Spleen (tissue), 11 donors: ENCODE data around the gene EPN1. TPM values are rescaled to one million over a fixed set of nuclear protein-coding genes. Genes with fewer than 3 reads are reported as not detected.

Experiments
- DNase-seq: peaks from one replicate; pipeline ENCODE4 v3.0.0-alpha.2; 2020
- H3K27ac ChIP-seq, 8 donors: fragments of 200-600 bp; sonication (generic) in 7 of 8; 1 replicate in 4 of 8; 2 replicates in 4 of 8; pipeline versions ENCODE4 v1.5.0 to v1.8.0; 2016 to 2021; ENCODE audit warnings: inconsistent platforms in 4 of 8, mild to moderate bottlenecking in 4 of 8, moderate library complexity in 1 of 8
- H3K27me3 ChIP-seq, 7 donors: fragments of 200-600 bp; sonication (generic) in 6 of 7; replicated peaks in 1 of 7; 1 replicate in 4 of 7; 2 replicates in 3 of 7; pipeline versions ENCODE4 v1.5.0 to v1.8.0; 2016 to 2021; ENCODE audit warnings: inconsistent platforms in 3 of 7, mild to moderate bottlenecking in 1 of 7
- H3K36me3 ChIP-seq, 6 donors: fragments of 200-600 bp; sonication (generic) in 5 of 6; 1 replicate in 4 of 6; 2 replicates in 2 of 6; pipeline versions ENCODE4 v1.5.0 to v1.8.0; 2016 to 2021; ENCODE audit warnings: inconsistent platforms in 2 of 6
- H3K4me1 ChIP-seq, 6 donors: fragments of 200-600 bp; sonication (generic) in 5 of 6; 1 replicate in 3 of 6; 2 replicates in 3 of 6; pipeline versions ENCODE4 v1.5.0 to v1.8.0; 2016 to 2021; ENCODE audit warnings: inconsistent platforms in 3 of 6
- H3K4me3 ChIP-seq, 8 donors: fragments of 200-600 bp; sonication (generic) in 7 of 8; 1 replicate in 4 of 8; 2 replicates in 4 of 8; pipeline versions ENCODE4 v1.5.0 to v1.8.0; 2016 to 2021; ENCODE audit warnings: inconsistent platforms in 4 of 8, mild to moderate bottlenecking in 4 of 8, moderate library complexity in 2 of 8
- H3K9me3 ChIP-seq, 8 donors: fragments of 200-600 bp; sonication (generic) in 7 of 8; 1 replicate in 4 of 8; 2 replicates in 4 of 8; pipeline versions ENCODE4 v1.5.0 to v1.8.0; 2016 to 2021; ENCODE audit warnings: inconsistent platforms in 4 of 8
- POLR2A ChIP-seq, 3 donors: fragments of 450-650 bp; IDR thresholded peaks; one replicate each; pipeline ENCODE4 v1.5.1; 2017; ENCODE audit warnings: antibody characterized with exemption in 3 of 3, mild to moderate bottlenecking in 1 of 3
- POLR2AphosphoS5 ChIP-seq, 3 donors: sonication (generic); formaldehyde crosslinking; IDR thresholded peaks; one replicate each; pipeline ENCODE4 v1.5.1; 2017; ENCODE audit warnings: antibody characterized with exemption in 3 of 3
- WGBS, 5 donors: extraction: QIAGEN DNeasy Blood & Tissue Kit in 3 of 5; methylation state at CpG; one replicate each; pipeline versions ENCODE4 v1.1.5 to v1.1.7; 2013 to 2018; 5-methylcytosine and 5-hydroxymethylcytosine counted together
- intact Hi-C: fragments of 100-400 bp; cut with DNase I; formaldehyde crosslinking; loops from one replicate; pipeline ENCODE4 v1.15.0; 2023; ENCODE audit warnings: low total_unique reads
- polyA plus RNA-seq, 3 donors: library from polyadenylated mRNA; stranded (reverse); fragments of 200-250 nt; gene quantifications; one replicate each; pipeline ENCODE4 v1.2.1, GENCODE V29; 2013
- total RNA-seq, 7 donors: library from RNA; depleted of rRNA in 3 of 7; stranded (reverse); fragments of >200 nt in 3 of 7; fragmentation: NEBNext Ultra II Directional in 4 of 7; extraction: Animal tissue kit (Norgen Biotek cat#: 25700) in 4 of 7; gene quantifications; one replicate each; pipeline versions ENCODE4 v1.1.0 to v1.2.1, GENCODE V29; 2016 to 2021
- TF ChIP-seq, protein P1 (sequence below), 11 experiments: fragments of 200-600 bp in 7 of 11; fragments of 450-650 bp in 4 of 11; sonication (generic) in 4 of 11; IDR thresholded peaks in 8 of 11; conservative IDR thresholded peaks in 3 of 11; 1 replicate in 7 of 11; 2 replicates in 4 of 11; pipeline versions ENCODE4 v1.4.0 to v1.8.0; 2016 to 2021; ENCODE audit warnings: antibody characterized with exemption in 11 of 11, inconsistent platforms in 4 of 11, mild to moderate bottlenecking in 1 of 11
- donor health status: healthy with polysubstance abuse.
- donor health status: DM: no; HTN: no; CAD: no; lungs with moderate emphysema.
- donor health status: DM: no; HTN: no; CAD: no.
- donor health status: Bipolar disorder and iron deficiency.
- donor health status: healthy.
- donor health status: DM: no; HTN: no; CAD: no.
- donor health status: DM: yes; HTN: yes; CAD: no.

EPN1 gene
- total and polyA plus RNA-seq, 10 donors, result 36.8 to 166 (median 113) TPM

DNA sequence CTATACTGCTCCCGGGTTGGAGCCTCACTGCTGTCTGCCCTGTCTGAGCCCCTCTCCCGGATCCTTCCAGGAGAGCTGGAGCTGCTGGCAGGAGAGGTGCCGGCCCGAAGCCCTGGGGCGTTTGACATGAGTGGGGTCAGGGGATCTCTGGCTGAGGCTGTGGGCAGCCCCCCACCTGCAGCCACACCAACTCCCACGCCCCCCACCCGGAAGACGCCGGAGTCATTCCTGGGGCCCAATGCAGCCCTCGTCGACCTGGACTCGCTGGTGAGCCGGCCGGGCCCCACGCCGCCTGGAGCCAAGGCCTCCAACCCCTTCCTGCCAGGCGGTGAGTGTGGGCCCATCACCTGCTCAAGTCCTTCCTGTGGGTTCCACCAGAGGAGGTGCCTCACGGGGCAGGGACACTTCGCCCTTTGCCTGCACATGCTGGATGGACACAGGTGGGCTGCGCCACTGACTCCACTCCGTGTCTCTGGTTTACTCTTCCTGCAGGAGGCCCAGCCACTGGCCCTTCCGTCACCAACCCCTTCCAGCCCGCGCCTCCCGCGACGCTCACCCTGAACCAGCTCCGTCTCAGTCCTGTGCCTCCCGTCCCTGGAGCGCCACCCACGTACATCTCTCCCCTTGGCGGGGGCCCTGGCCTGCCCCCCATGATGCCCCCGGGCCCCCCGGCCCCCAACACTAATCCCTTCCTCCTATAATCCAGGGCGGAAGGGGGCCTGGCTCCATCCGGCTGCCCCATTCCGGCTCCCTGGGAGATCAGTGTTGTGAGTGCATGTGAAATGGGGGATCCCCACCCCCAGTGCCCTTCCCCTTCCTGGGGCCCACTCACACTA, 19.8 kb downstream of the EPN1 start:
- H3K4me1 ChIP-seq, result peaks cover 0 to 8% (median 0%) of the 10 kb centered on the region in 6 donors
- peak; percentile 67 for DNase-seq
- H3K27ac ChIP-seq, result no peak overlapping the region
- H3K9me3 ChIP-seq, result no peaks in the 10 kb centered on the region
- H3K4me3 ChIP-seq, result no peak overlapping the region
- no peaks in the 10 kb centered on the region for H3K27me3 ChIP-seq
- peaks cover 2 to 100% (median 90%) of the 10 kb centered on the region in 6 donors for H3K36me3 ChIP-seq
- intact Hi-C loops, result no loop called here
- TF ChIP-seq POLR2A (IDR thresholded peaks at IDR 0.05) (no peak), POLR2AphosphoS5 (IDR thresholded peaks at IDR 0.05) (peak in 2 of 3 donors; percentile 18 to 66)
- WGBS, 5 donors, result 89 to 94% (median 91%) methylated on average over 32 to 37 of the region's 37 CpGs

DNA sequence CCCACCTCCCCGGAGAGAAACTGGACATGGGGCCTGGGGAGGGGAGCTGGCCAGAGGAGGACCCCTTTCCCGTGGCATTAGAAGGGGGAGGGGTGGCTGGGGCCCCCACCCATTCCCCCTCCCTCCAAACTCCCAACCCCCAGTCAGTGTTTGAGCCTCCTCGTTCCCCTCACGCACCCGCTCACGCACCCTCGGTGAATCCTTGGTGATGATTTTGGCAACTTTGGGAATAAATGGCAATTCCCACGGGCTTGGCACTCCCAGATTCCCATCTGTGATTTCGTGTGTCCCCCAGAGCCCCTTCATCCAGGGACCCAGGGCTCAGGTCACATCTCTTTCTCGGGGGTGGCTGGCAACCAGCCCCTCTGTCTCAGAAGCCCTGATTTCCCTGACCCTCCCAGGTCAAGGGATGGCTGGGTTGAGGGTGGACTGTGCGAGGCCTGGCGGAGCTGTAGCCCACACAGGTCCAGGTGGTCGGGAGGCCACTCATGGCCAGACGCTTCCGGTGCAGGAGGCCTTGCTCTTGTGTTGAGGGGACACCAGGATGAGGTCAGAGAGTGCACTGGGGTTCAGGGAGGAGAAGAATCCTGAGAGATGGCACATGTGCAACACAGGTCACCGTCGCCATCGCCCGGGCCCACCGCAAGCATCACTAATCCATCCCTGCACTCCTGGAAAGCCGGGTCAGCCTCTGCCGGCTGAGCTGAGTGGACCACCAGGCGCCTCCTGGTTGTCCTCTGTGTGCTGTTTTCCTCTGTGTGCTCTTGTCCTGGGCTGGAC, 20.7 kb downstream of the EPN1 start:
- TF ChIP-seq, protein P1, sequence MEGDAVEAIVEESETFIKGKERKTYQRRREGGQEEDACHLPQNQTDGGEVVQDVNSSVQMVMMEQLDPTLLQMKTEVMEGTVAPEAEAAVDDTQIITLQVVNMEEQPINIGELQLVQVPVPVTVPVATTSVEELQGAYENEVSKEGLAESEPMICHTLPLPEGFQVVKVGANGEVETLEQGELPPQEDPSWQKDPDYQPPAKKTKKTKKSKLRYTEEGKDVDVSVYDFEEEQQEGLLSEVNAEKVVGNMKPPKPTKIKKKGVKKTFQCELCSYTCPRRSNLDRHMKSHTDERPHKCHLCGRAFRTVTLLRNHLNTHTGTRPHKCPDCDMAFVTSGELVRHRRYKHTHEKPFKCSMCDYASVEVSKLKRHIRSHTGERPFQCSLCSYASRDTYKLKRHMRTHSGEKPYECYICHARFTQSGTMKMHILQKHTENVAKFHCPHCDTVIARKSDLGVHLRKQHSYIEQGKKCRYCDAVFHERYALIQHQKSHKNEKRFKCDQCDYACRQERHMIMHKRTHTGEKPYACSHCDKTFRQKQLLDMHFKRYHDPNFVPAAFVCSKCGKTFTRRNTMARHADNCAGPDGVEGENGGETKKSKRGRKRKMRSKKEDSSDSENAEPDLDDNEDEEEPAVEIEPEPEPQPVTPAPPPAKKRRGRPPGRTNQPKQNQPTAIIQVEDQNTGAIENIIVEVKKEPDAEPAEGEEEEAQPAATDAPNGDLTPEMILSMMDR (IDR thresholded peaks at IDR 0.05 in 8 of 11, conservative IDR thresholded peaks at IDR 0.05 in 3 of 11), result no peak
- TF ChIP-seq POLR2A (IDR thresholded peaks at IDR 0.05) (no peak), POLR2AphosphoS5 (IDR thresholded peaks at IDR 0.05) (peak in 1 of 3 donors; percentile 47)
- Histone ChIP-seq H3K36me3 (peaks cover 2 to 100% (median 85%) of the 10 kb centered on the region in 6 donors), H3K4me1 (peaks cover 0 to 7% (median 0%) of the 10 kb centered on the region in 6 donors), H3K27me3 (no peaks in the 10 kb centered on the region), H3K27ac (no peak overlapping the region), H3K9me3 (no peaks in the 10 kb centered on the region), H3K4me3 (no peak overlapping the region)
- WGBS, 5 donors, result 92 to 94% (median 93%) methylated on average over 17 to 23 of the region's 23 CpGs
- intact Hi-C loops, result no loop called here
- DNase-seq, result peak; percentile 24

DNA sequence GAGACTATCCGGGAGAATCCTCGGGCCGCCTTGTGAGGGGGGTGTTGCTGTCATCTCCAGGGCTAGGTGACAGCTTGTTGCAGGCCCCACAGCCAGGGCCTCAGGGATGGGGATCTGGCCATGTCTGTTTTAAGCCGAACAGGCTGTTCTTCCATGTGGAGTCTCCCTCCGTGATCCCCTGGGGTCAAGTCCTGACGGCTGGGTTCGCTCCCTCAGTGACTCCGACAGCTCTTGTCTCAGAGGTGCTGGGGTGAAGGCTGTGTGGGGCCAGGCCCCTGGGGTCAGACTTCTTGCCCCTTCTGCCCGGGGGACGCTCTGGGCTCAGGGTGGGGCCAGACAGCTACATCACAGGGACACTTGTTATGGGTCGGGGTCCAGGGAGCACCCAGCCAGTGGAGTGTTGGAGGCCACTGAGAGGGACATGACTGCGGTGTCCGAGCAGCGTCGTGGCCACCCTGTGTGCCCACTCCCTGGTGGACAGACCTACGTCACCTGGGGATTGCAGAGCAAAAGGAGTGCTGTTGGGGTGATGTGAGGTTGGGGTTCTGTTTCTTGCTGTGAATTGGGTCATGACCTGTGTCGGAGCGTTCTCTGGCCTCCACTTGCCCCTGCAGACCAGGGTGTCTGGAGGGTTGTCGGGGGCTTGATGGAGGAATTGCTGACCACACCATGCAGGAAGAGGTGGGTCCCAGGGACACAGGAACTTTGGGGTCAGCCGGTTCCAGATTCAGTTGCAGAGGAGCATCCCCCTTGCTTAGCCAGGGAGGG, 21.5 kb downstream of the EPN1 start:
- no peak overlapping the region for H3K27ac ChIP-seq
- peaks cover 0 to 7% (median 0%) of the 10 kb centered on the region in 6 donors for H3K4me1 ChIP-seq
- H3K36me3 ChIP-seq, result peaks cover 2 to 100% (median 79%) of the 10 kb centered on the region in 6 donors
- H3K27me3 ChIP-seq, result no peaks in the 10 kb centered on the region
- intact Hi-C loops, result no loop called here
- no peak for TF ChIP-seq POLR2A (IDR thresholded peaks at IDR 0.05)
- TF ChIP-seq POLR2AphosphoS5 (IDR thresholded peaks at IDR 0.05), result peak in 1 of 3 donors; percentile 22
- DNase-seq, result peak; percentile 66
- H3K9me3 ChIP-seq, result no peaks in the 10 kb centered on the region
- H3K4me3 ChIP-seq, result no peak overlapping the region
- 86 to 96% (median 92%) methylated on average over 13 to 20 of the region's 20 CpGs for WGBS, 5 donors

DNA sequence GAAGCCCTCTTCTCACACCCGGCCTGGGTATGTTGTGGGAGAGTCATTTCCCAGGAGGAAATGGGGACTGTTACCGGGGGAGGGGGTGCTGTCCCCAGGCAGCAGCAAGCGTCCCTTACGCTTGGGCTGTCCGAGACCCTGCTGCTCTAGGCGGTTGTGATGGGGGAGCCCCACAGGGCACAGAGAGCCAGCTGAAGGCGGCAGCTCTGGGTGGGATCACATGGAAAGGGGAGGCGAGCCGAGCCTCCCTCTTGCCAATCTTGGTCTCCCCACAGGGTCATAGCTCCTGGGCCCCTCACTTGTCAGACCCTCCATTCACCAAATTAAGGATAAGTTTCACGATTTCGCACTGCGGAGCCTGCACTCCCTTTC, 22.0 kb downstream of the EPN1 start:
- WGBS, 5 donors, result 82 to 94% (median 84%) methylated on average over 11 to 12 of the region's 12 CpGs
- H3K27me3 ChIP-seq, result no peaks in the 10 kb centered on the region
- H3K4me3 ChIP-seq, result no peak overlapping the region
- H3K27ac ChIP-seq, result no peak overlapping the region
- H3K36me3 ChIP-seq, result peaks cover 2 to 97% (median 74%) of the 10 kb centered on the region in 6 donors
- H3K9me3 ChIP-seq, result no peaks in the 10 kb centered on the region
- peak; percentile 59 for DNase-seq
- H3K4me1 ChIP-seq, result peaks cover 0 to 7% (median 0%) of the 10 kb centered on the region in 6 donors
- intact Hi-C loops, result no loop called here
- no peak for TF ChIP-seq POLR2A (IDR thresholded peaks at IDR 0.05)
- no peak for TF ChIP-seq POLR2AphosphoS5 (IDR thresholded peaks at IDR 0.05)
- TF ChIP-seq, protein P1 (IDR thresholded peaks at IDR 0.05 in 8 of 11, conservative IDR thresholded peaks at IDR 0.05 in 3 of 11), result no peak
